ENCODE measurements around the gene C4orf54. TPM values are rescaled to one million over a fixed set of nuclear protein-coding genes. Genes with fewer than 3 reads are reported as not detected.

Gene C4orf54
- total RNA-seq, 1 experiment from 2014 or later = 0.04 TPM

DNA sequence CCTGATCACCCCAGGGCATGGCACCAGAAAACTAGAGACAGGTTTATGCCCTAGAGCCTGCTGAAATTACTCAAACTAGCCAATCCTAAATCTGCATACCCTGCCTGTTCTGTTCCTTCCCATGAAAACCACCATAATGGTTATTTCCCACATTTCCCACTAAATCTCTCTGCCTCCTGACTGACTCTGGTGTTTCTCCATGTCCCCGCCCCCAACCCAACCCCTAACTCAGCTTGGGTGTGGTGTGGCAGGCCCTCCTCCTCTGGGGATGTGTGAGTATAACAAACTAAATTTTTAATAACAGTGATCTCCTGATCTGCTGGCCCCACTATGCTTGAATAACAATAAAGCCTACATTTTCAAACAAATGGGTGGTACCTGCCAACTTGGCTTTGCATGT is 35.5 kb upstream of the C4orf54 start:
- Histone ChIP-seq H3K4me3 (ENCODE audit: low read length) (no peak overlapping the region), H3K4me2 (ENCODE audit: low read length) (no peak overlapping the region), H3K27me3 (ENCODE audit: low read length) (no peaks in the 10 kb centered on the region), H3K9me2 (replicated peaks; ENCODE audit: low read length) (no peaks in the 10 kb centered on the region), H3K27ac (ENCODE audit: low read length) (no peak overlapping the region), H3F3A (ENCODE audit: low read length, unreplicated experiment) (no peaks in the 10 kb centered on the region), H4K20me1 (ENCODE audit: low read length) (no peaks in the 10 kb centered on the region), H3K4me1 (ENCODE audit: insufficient read depth, low read length) (no peaks in the 10 kb centered on the region), H3K79me2 (ENCODE audit: low read length) (no peaks in the 10 kb centered on the region), H2AFZ (ENCODE audit: low read length) (no peak overlapping the region), H3K9ac (ENCODE audit: low read length) (no peak overlapping the region), H3K36me3 (ENCODE audit: low read depth, low read length) (no peaks in the 10 kb centered on the region), H3K9me3 (ENCODE audit: low read length) (peaks cover 5% of the 10 kb centered on the region; the same call in 1 of the 2 replicates)
- no peak for ATAC-seq
- DNase-seq = no peak
- intact Hi-C loops (cut with micrococcal nuclease) = no loop called here
- no peak for TF ChIP-seq EZH2phosphoT487 (IDR thresholded peaks at IDR 0.05; ENCODE audit: borderline replicate concordance, low read length)
- TF ChIP-seq EZH2 (IDR thresholded peaks at IDR 0.05; ENCODE audit: low read length, unreplicated experiment) = no peak
- CTCF ChIA-PET = no interaction called here
- BruUV-seq (replicated peaks) = no TSS peak
- POLR2A ChIA-PET (ENCODE audit: unreplicated experiment) = no interaction called here

DNA sequence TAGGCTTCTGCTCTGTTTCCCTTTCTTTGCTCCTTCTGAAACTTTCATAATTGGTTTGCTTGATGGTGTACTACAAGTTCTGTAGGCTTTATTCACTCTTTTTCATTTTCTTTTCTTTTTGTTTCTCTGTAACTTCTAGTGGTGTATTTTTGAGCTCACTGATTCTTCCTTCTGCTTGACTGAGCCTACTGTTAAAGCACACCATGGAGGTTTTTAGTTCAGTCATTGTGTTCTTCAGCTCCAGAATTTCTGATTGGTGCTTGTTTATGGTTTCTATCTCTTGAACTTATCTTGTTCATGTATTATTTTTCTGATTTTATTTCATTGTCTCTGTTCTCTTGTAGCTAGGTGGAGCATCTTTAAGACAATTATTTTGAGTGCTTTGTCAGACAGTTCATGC is 33.4 kb upstream of the C4orf54 start:
- ChIA-PET POLR2A (ENCODE audit: unreplicated experiment) (no interaction called here), CTCF (no interaction called here)
- no peak for DNase-seq
- Histone ChIP-seq H3K27me3 (ENCODE audit: low read length) (no peaks in the 10 kb centered on the region), H3K9me3 (ENCODE audit: low read length) (peaks cover 5% of the 10 kb centered on the region; the same call in 1 of the 2 replicates), H3K4me1 (ENCODE audit: insufficient read depth, low read length) (no peaks in the 10 kb centered on the region), H3K79me2 (ENCODE audit: low read length) (no peaks in the 10 kb centered on the region), H4K20me1 (ENCODE audit: low read length) (no peaks in the 10 kb centered on the region), H3K36me3 (ENCODE audit: low read depth, low read length) (no peaks in the 10 kb centered on the region), H2AFZ (ENCODE audit: low read length) (no peak overlapping the region), H3K9me2 (replicated peaks; ENCODE audit: low read length) (no peaks in the 10 kb centered on the region), H3K27ac (ENCODE audit: low read length) (no peak overlapping the region), H3K9ac (ENCODE audit: low read length) (no peak overlapping the region), H3K4me2 (ENCODE audit: low read length) (no peak overlapping the region), H3F3A (ENCODE audit: low read length, unreplicated experiment) (no peaks in the 10 kb centered on the region), H3K4me3 (ENCODE audit: low read length) (no peak overlapping the region)
- intact Hi-C loops (cut with micrococcal nuclease) = no loop called here
- TF ChIP-seq EZH2 (IDR thresholded peaks at IDR 0.05; ENCODE audit: low read length, unreplicated experiment) (no peak), EZH2phosphoT487 (IDR thresholded peaks at IDR 0.05; ENCODE audit: borderline replicate concordance, low read length) (no peak)
- TF ChIP-seq, protein P1, sequence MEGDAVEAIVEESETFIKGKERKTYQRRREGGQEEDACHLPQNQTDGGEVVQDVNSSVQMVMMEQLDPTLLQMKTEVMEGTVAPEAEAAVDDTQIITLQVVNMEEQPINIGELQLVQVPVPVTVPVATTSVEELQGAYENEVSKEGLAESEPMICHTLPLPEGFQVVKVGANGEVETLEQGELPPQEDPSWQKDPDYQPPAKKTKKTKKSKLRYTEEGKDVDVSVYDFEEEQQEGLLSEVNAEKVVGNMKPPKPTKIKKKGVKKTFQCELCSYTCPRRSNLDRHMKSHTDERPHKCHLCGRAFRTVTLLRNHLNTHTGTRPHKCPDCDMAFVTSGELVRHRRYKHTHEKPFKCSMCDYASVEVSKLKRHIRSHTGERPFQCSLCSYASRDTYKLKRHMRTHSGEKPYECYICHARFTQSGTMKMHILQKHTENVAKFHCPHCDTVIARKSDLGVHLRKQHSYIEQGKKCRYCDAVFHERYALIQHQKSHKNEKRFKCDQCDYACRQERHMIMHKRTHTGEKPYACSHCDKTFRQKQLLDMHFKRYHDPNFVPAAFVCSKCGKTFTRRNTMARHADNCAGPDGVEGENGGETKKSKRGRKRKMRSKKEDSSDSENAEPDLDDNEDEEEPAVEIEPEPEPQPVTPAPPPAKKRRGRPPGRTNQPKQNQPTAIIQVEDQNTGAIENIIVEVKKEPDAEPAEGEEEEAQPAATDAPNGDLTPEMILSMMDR (conservative IDR thresholded peaks at IDR 0.05; ENCODE audit: low read depth, low read length) = no peak
- no peak for ATAC-seq
- BruUV-seq (replicated peaks) = no TSS peak

DNA sequence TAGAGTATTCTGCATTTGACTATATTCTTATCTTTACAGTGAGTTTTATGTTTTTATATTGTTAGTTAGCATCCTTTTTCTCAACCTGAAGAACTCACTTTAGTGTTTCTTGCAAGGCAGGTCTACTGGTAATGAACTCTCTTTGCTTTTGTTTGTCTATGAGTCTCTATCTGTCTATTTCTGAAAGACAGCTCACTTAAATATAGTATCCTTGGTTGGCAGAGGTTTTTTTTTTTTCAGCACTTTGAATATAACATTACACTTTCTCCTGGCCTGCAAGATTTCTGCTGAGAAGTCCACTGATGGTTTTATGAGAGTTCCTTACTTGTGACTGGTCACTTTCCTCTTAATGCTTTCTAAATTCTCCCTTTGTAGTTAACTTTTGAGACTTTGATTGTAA is 32.8 kb upstream of the C4orf54 start:
- H3K27ac ChIP-seq (ENCODE audit: low read length) = no peak overlapping the region
- ChIA-PET POLR2A (ENCODE audit: unreplicated experiment) (no interaction called here), CTCF (no interaction called here)
- H4K20me1 ChIP-seq (ENCODE audit: low read length) = no peaks in the 10 kb centered on the region
- TF ChIP-seq EZH2 (IDR thresholded peaks at IDR 0.05; ENCODE audit: low read length, unreplicated experiment) (no peak), EZH2phosphoT487 (IDR thresholded peaks at IDR 0.05; ENCODE audit: borderline replicate concordance, low read length) (no peak)
- TF ChIP-seq, protein P1 (conservative IDR thresholded peaks at IDR 0.05; ENCODE audit: low read depth, low read length) = no peak
- H3K9me3 ChIP-seq (ENCODE audit: low read length) = peaks cover 5% of the 10 kb centered on the region; the same call in 1 of the 2 replicates
- H3K4me3 ChIP-seq (ENCODE audit: low read length) = no peak overlapping the region
- H3K4me1 ChIP-seq (ENCODE audit: insufficient read depth, low read length) = no peaks in the 10 kb centered on the region
- no peaks in the 10 kb centered on the region for H3F3A ChIP-seq (ENCODE audit: low read length, unreplicated experiment)
- no peaks in the 10 kb centered on the region for H3K9me2 ChIP-seq (replicated peaks; ENCODE audit: low read length)
- no peak for DNase-seq
- H3K9ac ChIP-seq (ENCODE audit: low read length) = no peak overlapping the region
- intact Hi-C loops (cut with micrococcal nuclease) = no loop called here
- H2AFZ ChIP-seq (ENCODE audit: low read length) = no peak overlapping the region
- no TSS peak for BruUV-seq (replicated peaks)
- H3K4me2 ChIP-seq (ENCODE audit: low read length) = no peak overlapping the region
- H3K27me3 ChIP-seq (ENCODE audit: low read length) = no peaks in the 10 kb centered on the region
- no peaks in the 10 kb centered on the region for H3K36me3 ChIP-seq (ENCODE audit: low read depth, low read length)
- no peak for ATAC-seq
- no peaks in the 10 kb centered on the region for H3K79me2 ChIP-seq (ENCODE audit: low read length)
